NCI-H2227 (cell line): ENCODE data around the gene PAN2.
"Not testable (repeated sequence)": the region's sequence is repeated elsewhere in the genome, so short reads cannot be mapped to it uniquely, and the experiment has no call there.

Source experiments
- DNase-seq: peaks from one replicate; lab custom pipeline; 2025; ENCODE audit not compliant: unreplicated experiment; lab: John Stamatoyannopoulos, UW

The PAN2 gene

GRCh38 chr12:56342290-56342689 is 8.5 kb upstream of the PAN2 start:
- DNase-seq = not testable (repeated sequence)

DNA sequence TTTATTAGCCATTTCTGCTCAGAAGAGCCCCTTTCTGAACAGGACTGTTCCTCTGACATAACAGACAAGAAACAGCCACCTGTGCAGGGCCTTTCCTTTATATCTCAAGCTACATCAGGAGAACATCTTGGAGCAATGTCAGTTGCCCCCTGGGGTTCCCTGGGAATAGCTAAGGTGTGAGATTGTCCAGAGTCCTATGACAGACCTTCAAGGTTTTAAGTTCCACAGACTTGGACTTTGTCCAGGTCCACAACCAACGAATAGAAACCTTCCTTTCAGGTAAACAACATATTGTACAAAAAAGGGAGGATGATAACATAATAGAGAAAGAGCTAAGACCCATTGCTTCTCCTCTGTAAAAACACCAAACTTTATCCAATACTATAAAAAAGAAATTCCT is 7.8 kb upstream of the PAN2 start:
- DNase-seq = no peak

GRCh38 chr12:56339158-56339422 is 5.3 kb upstream of the PAN2 start:
- no peak for DNase-seq

DNA sequence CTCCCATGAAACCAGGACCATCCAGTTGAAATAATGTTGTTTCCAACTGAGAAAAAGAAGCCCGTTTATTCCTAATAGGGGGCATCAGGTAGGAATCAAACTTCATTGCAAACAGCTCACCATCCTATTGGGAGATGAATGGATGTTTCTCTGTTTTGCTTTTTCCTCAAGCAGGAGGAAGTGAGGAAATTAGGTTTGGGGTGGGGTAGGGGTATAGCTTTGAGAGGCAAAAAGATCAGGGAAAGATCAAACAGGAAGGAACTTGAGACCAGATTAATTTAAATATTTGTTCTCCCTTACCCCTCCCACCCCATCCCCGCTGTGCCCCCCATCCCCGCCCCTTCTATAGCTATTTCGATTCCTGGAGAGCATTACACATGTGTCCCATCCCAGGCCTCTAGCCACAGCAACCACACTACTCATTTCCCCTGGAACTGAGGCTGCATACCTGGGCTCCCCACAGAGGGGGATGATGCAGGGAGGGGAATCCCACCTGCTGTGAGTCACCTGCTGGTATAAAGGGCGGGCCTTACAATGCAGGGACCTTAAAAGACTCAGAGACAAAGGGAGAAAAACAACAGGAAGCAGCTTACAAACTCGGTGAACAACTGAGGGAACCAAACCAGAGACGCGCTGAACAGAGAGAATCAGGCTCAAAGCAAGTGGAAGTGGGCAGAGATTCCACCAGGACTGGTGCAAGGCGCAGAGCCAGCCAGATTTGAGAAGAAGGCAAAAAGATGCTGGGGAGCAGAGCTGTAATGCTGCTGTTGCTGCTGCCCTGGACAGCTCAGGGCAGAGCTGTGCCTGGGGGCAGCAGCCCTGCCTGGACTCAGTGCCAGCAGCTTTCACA is 4.7 kb upstream of the PAN2 start, which contains the start of gene IL23A:
Gene IL23A, plus strand, starts transcription at position 577 of the 850 bp plus-strand sequence. Its CDS starts 161 bp downstream, at position 738.
- no peak for DNase-seq

DNA sequence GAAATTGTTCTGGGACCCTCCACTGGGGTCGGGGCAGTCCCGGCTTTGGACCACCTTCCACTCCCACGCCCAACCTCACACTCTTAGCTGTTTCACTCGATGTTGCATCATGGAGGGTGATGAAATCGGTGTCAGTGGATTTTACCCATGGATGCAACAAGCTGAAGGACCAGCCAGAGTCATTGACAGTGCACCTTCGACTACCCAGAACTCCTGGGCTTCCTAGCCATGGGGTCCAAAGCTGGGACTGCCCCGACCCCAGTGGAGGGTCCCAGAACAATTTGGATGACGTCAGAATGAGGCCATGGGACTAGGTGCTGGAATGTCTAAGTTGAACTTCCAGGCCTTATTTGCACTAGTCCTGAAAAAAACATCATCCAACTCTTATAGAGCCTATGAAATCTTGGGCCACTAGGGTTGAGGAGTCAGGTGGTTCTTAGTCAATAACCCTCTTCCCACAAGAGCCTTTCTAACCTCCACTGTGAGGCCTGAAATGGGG is 4.0 kb upstream of the PAN2 start:
- no peak for DNase-seq

- no peak for DNase-seq
These were observed 2.8 kb upstream of the PAN2 start for GRCh38 chr12:56336361-56337167.

DNA sequence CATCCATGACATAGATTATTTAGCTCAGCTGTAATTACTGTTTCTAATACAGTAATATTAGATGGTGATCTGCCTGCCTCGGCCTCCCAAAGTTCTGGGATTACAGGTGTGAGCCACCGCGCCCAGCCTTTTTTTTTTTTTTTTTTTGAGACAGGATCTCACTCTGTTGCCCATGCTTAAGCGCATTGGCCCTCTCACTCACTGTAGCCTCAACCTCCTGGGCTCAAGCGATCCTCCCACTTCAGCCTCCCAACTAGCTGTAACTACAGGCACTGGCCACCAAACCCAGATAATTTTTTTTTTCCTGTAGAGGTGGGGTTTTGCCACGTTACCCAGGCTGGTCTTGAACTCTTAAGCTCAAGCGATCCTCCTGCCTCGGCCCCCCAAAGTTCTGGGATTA is 1.7 kb upstream of the PAN2 start:
- not testable (repeated sequence) for DNase-seq

DNA sequence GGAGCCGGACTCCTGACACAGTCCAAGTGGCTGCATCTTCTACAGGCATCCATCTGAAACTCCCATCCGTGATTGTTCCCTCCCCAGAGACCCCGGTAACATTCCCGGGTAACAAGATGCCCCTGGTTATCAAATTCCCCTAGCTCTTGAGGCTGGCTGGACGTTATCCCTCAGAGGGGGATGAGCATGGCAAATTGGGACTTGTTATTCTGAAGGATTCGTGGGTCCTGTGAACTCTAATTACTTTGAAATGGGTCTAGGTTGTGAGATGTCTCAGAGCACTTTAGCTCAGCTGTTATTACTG is 642 bp upstream of the PAN2 start:
- no peak for DNase-seq

GRCh38 chr12:56333197-56333678 is 562 bp downstream of the PAN2 start:
- no peak for DNase-seq

- no peak for DNase-seq
These were observed 1.1 kb downstream of the PAN2 start for GRCh38 chr12:56332512-56333196.

- no peak for DNase-seq
These were observed 2.8 kb downstream of the PAN2 start for GRCh38 chr12:56330936-56331490.

DNA sequence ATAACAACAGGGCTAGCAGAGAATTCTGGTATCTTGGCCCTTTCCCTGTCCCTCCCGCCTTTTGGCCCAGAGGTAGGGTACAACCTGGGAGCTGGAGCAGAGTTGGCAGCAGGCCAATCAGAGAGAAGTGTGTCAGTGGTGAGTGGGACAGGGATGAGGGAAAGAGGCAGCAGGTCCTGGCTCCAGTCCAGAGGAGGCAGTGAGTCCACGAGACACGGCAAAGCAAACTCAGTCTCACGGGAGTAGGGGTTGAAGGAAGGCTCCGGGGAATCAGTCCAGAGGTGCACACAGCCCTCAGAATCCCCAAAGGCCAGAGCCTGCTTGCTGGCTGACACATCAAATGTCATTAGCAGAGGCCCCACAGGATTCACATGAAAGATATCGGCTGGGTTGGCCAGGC is 7.3 kb downstream of the PAN2 start:
- DNase-seq = no peak

DNA sequence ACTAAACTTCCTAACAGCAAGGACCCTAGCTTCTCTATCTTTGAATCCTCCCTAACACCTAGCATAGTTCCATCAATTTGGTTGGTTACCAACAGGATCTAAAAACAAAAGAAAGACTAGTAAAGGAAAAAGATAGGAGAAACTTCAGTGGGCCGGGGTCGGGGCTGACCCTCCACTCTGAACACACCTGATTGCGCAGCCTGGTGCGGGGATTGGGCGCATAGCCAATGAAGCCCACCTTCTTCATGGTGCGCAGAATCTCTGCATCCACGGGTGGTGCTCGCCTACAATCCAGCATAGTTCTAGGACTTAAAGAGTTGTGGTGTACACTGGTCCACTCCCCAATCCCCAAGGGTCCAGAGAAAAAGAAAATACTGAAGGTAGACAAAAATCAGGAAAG is 7.7 kb downstream of the PAN2 start:
- DNase-seq = no peak

DNA sequence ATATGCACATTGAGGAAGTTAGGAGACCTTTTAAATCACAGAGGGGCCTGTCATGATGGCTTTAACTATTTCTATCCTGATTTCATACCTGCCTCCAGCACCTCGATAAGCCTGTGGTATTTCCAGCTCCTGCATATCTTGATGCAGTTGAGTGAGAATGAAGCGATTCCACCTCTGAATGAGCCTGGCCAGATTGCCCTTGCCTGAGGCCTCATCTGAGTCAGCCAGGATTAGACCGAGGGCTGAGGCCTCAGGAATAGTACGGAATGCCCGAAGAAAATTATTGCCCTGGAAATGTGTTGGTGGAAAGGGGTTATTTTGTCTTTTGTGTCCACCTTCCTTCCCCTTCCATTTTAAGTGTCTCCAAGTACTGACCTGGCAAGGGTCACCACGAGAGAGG is 9.6 kb downstream of the PAN2 start:
- no peak for DNase-seq

DNA sequence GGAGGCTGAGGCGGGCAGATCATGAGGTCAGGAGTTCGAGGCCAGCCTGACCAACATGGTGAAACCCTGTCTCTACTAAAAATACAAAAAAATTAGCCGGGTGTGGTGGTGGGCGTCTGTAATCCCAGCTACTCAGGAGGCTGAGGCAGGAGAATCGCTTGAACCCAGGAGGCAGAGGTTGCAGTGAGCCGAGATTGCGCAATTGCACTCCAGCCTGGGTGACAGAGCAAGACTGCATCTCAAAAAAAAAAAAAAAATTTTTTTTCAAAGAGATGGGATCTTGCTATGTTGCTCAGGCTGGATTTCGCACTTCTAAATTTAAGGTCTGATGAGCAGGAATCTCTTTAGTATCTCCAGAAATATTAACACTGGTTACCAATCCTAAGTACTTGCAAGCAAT is 12.2 kb downstream of the PAN2 start:
- DNase-seq = not testable (repeated sequence)

- no peak for DNase-seq
These were observed 12.8 kb downstream of the PAN2 start for GRCh38 chr12:56321027-56321426.

- DNase-seq = no peak
These were observed 16.1 kb downstream of the PAN2 start for GRCh38 chr12:56317675-56318074.

DNA sequence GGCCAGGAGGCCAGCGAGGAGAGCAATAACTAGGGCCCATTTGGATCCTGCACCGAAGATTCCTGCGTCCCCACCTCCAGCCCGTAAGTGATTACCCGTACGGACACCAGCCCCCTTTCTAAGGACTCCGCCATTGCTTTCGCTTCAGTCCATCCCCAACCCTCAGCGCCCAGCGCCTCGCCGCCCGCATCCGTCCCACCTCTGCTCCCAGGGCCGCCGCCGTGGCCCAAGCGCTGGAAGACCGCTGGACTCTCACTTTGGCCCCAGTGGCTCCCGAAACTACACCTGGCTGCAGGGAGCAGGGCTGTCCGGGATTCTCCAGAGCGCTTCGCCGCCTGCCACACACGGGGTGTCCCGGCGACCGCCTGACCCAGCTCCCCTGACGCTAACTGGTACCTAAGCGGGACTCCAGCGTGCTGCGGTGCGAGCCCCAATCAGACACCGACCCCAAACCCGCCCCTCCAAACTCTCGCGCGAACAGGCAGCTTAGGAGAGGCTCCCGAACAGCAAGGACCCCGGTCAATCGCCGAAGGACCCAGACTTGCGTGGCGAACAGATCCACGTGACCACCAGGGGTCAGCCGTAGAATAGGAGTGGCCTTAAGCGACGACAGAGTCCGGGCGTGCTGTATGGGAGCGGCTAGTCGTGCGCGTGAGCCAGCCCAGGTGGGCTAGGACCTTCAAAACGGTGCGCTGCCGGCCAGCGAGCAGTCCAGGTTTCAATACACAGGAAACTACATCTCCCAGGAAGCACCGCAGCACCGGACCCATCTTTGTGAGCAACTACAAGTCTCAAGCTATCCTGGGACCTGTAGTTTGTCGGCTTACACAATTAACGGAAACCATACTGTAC is 18.0 kb downstream of the PAN2 start, which contains the start of gene CNPY2:
Gene CNPY2, minus strand, starts transcription at position 367 of the 852 bp plus-strand sequence. CDS start 771 bp downstream, outside the sequence.
- DNase-seq = peak; percentile 94

GRCh38 chr12:56315249-56315621 is 18.6 kb downstream of the PAN2 start:
- no peak for DNase-seq

- no peak for DNase-seq
These were observed 22.8 kb downstream of the PAN2 start for GRCh38 chr12:56311003-56311402.
